Subcutaneous abdominal adipose tissue (tissue), 5 donors: ENCODE measurements around the gene ORMDL2.
"Not testable (repeated sequence)": the region's sequence is repeated elsewhere in the genome, so short reads cannot be mapped to it uniquely, and the experiment has no call there.

Experiments used
- H3K27ac ChIP-seq: one replicate; pipeline ENCODE4 v1.7.0; 2013; ENCODE audit warnings: low read depth, mild to moderate bottlenecking, inconsistent platforms, low read length, moderate library complexity
- H3K27me3 ChIP-seq, 5 donors: one replicate each; pipeline ENCODE4 v1.7.0; 2013; ENCODE audit warnings: low read length in 5 of 5, inconsistent platforms in 1 of 5; ENCODE audit not compliant: control insufficient read depth in 5 of 5, insufficient read depth in 4 of 5
- H3K36me3 ChIP-seq, 5 donors: one replicate each; pipeline ENCODE4 v1.7.0; 2013; ENCODE audit warnings: low read length in 5 of 5; ENCODE audit not compliant: control insufficient read depth in 5 of 5, insufficient read depth in 5 of 5
- H3K4me1 ChIP-seq, 5 donors: one replicate each; pipeline ENCODE4 v1.7.0; 2013; ENCODE audit warnings: low read length in 5 of 5, mild to moderate bottlenecking in 3 of 5, moderate library complexity in 1 of 5; ENCODE audit not compliant: control insufficient read depth in 5 of 5, insufficient read depth in 5 of 5
- H3K4me3 ChIP-seq, 5 donors: one replicate each; pipeline ENCODE4 v1.7.0; 2013; ENCODE audit warnings: low read length in 5 of 5, low read depth in 1 of 5
- H3K9ac ChIP-seq, 5 donors: one replicate each; pipeline ENCODE4 v1.7.0; 2013; ENCODE audit warnings: low read length in 5 of 5, mild to moderate bottlenecking in 4 of 5, moderate library complexity in 3 of 5
- H3K9me3 ChIP-seq, 5 donors: one replicate each; pipeline ENCODE4 v1.7.0; 2013; ENCODE audit warnings: low read length in 5 of 5; ENCODE audit not compliant: control insufficient read depth in 5 of 5
- donor health status: healthy.
- donor health status: healthy.
- donor health status: healthy.
- donor health status: healthy.
- donor health status: healthy.

ORMDL2 gene

GRCh38 chr12:55866454-55867004, 48.7 kb downstream of the ORMDL2 start:
- H3K9ac ChIP-seq, H3K4me1 ChIP-seq, H3K36me3 ChIP-seq, H3K9me3 ChIP-seq, H3K27me3 ChIP-seq, H3K4me3 ChIP-seq, H3K27ac ChIP-seq: not testable (repeated sequence)
